Dedifferentiated amniotic fluid mesenchymal stem cell (primary cell): ENCODE results near the gene ARHGAP44.

ENCODE experiments used
- DNase-seq: peaks from one replicate; pipeline ENCODE4 v3.0.0-alpha.2; 2016; ENCODE audit errors: extremely low spot score

The ARHGAP44 gene

DNA sequence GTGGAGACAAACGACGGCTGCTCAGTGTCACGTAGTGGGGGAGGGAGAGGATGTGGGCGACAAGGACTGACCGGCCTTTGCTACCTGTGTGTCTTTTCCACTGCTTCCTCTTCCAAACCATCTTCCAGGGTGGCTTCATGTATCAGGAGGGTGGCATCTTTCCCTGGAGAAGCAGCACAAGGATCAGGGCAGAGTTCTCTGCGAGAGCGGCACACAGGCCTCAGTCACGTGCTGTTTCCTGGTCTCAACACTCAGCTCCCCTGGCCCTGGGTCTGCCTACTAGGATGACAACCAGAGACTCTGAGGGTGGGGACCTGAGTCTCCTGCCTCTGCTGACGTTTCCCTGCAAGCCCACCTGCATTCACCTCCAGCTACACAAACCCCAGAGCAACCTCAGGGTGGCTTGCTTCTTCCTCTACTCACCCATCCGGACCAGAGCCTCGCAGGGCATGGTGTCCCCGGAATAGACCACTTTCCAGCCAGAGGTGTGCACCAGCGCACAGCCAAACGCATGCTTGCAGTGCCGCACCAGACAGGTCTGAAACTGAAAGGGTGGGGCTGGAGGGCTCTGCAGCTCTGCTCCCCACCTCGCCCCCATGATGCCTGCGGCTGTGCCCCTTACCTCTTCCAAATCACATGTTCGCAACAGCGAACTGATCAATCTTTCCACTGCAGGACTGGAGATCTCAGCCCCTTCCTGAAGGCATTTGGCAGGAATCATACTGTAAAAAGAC is 205.2 kb downstream of the ARHGAP44 start:
- DNase-seq: no peak

DNA sequence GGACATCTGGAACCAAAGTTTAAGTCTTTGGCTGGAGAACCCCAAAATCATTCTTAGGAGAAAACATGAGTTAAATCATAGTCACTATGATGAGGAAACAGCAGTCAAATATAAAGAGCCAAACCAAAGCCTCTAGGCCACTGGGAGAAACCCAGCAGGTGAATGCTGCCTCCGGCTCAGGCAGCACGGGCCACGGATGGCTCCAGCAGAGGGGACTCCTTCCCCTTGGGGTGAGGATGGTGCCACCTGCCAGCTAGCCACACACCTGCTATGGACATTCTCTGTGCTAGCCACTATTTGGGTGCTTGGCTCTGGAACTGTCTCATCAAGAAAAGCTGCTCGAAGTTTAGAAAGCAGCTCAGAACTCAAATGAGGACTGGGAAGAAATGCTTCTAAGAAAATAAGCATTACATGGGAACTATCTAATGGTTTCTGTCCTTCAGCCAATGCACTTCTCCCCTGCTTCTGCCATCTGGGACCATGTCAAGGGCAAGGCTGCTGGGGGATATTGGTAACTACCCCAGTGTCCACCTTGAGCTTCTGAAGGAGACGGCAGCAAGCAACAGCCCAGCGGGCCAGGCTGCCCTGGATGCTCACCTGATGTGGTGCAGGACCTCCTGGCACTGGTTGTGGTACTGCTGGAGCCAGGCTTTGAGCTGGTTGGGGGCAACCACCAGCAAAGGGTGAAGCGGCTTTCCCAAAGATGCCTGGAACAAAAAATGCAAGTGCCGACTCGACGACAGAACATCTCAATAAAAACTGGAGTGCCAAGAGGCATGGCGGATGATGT is 206.0 kb downstream of the ARHGAP44 start:
- no peak for DNase-seq

DNA sequence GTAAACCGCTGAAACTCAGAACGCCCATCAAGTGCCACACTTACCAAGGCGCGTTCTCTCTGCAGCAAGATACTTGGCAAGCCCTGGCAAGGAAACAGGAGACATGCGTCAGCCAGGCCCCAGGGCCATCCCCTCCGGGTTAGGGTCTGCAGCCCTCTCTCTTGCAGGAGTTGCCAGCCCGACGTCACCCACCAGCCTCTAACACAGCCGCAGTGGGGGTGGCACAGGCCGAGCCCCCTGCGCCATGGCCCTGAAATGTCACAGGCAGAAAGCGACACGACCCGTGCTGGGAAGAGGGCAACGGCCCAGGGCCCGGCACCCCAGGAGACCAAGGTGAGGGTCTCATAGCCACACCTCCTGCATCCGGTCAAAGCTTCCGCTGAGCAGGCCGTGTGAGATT is 206.6 kb downstream of the ARHGAP44 start:
- DNase-seq: no peak

DNA sequence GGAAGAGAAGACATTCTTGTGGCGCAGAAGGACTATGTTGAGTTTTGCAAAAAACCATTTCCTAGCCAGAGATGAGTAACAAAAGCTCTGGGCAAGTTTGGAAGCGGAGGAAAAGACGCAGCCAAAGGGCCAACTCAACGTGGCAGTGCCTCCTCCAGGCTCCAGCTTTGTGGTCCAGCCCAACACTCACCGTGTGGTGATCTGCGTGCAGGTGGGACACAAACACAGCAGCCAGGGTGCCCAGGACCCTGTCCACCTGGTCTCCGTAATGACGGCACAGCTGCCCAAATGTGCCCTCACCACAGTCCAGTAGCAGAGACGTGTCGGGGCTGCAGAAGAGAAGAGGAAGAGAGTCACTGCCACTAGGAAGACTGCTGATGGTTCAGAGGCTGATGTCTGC is 207.1 kb downstream of the ARHGAP44 start:
- DNase-seq: no peak

- DNase-seq: no peak
These were observed 207.6 kb downstream of the ARHGAP44 start for GRCh38 chr17:12996941-12997340.

DNA sequence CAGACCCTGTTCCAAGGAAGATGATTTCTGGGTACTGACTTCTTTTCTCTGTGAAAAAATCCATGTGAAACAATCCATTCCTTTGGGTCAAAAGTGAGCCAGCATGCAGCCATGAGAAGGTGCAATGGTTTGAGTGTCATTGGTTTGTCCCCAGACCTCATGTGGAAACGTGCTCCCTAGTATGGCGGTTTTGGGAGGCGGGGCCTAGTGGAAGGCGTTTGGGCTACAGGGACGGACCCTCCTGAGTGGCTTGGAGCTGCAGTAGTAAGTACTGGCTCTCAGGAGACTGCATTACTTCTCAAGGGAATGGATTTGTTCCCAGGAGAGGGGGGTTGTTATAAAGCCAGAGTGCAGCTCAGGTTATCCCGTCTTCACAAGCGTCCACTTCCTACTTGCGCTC is 209.2 kb downstream of the ARHGAP44 start:
- DNase-seq: no peak

DNA sequence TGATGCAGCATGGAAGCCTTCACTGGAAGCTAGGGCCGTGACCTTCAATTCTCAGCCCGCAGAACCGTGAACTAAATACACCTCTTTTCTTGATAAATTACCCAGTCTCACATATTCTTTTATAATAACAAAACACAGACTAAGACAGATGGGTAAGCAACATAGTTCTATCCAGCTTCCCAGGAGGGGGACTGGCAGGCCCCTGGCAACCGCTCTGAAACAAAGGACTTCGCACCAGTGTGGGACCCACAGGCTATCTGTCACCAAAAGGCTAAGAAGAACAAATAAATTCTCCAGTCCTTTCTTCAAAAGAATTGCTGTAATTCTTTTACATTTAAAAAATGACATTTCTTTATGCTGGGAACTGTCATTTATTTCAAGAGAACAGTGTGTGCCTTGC is 209.6 kb downstream of the ARHGAP44 start:
- no peak for DNase-seq

- DNase-seq: no peak
These were observed 211.3 kb downstream of the ARHGAP44 start for GRCh38 chr17:13000561-13000960.

DNA sequence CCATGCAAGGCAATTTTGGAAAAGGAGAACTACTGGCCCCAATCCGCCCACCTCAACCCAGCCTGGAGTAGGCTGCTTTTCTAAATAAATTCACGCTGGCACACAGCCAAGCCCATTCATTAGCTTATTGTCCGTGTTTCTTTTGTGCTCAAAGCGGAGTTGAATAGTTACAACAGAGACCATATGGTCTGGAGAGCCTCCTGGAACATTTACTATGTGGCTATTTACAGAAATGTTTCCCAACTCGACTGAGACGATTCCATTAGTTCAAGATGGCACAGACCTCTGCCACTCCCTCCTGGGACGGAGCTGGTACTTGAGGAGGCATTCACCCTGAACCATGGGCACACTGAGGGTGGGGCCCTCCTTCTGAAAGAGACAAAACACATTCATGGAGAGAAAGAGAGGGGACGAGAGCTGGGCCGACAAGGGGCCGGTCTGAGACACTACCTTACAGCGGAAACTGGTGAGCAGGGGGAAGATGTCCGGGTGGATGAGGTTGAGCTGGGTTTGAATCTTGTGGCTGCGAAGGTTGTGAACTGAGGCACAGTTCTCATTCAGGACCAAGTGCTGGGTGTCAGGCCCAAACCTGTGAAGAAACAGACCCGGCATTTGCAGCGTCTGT is 212.8 kb downstream of the ARHGAP44 start:
- DNase-seq: no peak

- peak; percentile 62 for DNase-seq
These were observed 213.6 kb downstream of the ARHGAP44 start for GRCh38 chr17:13002761-13003453.

GRCh38 chr17:13003454-13003851 is 214.2 kb downstream of the ARHGAP44 start:
- no peak for DNase-seq

DNA sequence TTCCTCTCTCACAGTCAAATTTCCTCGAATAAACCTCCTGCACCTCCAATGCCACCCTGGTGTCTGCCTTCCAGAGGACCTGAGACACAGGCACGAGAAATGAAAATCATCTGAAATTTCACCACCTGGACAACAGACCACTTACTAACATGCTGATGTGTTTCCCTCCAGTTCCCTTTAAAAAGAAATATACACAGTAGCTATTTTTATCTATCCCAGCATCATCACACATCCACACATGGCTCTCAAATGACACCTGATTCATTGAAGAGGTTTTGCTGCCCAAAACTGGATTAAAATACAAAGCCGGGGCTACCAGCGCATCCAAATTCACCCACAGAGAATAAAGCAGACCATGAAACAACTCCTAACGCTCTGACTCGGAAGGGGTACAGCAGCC is 214.6 kb downstream of the ARHGAP44 start:
- no peak for DNase-seq

GRCh38 chr17:13004336-13004735 is 215.0 kb downstream of the ARHGAP44 start:
- DNase-seq: no peak

GRCh38 chr17:13005530-13005929 is 216.2 kb downstream of the ARHGAP44 start:
- no peak for DNase-seq

DNA sequence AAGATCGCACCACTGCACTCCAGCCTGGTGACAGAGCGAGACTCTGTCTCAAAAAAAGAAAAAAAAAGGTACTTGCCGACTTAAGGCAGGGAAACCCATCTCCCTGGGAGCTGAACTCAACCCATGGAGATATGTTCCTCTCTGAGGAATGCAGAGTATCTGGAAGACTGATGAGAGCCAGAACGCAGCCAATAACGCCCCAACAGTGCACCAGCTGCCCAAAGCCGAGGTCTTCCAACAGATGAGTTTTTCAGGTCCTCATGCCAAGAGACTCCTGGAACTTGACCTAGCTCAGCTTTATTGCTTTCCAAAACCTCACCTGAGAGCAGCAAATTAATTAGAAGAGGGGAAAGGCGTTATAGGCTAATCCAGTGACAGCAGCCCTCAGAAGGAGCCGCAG is 219.2 kb downstream of the ARHGAP44 start:
- no peak for DNase-seq

DNA sequence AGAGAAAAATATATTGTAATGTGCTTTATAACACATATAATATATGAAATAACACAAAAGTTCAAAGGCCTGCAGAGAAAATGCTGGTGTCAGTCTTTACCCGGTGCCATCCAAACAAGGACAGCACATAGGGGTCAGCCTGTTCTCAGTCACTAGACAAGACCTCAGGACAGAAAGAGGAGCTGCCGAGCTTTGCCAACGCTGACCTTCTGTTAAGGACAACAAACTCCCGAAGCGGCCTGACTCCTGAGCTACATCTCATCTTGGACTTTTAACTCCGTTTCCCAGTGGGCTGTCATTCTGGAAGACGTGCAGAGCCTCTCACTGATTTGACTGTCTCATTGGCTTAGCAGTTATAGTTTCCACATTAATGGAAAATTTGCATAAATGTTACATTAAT is 221.7 kb downstream of the ARHGAP44 start:
- no peak for DNase-seq

DNA sequence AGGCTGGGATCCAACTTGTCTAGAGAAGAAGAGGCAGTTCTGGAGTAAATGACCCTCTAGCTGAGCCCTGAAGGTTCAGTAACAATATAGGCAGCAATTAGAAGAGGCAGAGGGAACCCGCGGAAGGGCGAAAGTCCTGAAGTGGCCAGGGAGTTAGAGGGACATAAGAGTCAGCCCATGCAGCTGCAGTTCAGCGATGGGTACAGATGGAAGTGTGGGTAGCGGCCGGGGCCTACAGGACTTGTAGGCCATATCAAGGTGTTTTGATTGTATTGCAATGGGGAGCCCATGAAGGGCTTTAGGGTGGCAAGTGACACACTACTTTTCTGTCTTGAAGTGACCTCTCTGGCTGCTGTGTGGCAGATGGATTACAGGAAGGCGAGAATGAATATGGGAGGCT is 225.5 kb downstream of the ARHGAP44 start:
- no peak for DNase-seq

- peak; percentile 15 for DNase-seq
These were observed 227.8 kb downstream of the ARHGAP44 start for GRCh38 chr17:13016881-13017654.

GRCh38 chr17:13017655-13018459 is 228.6 kb downstream of the ARHGAP44 start, which contains the start of gene ELAC2:
ELAC2 (minus strand) TSS chr17:13018027; CDS start chr17:13017947, 80 bp downstream.
- DNase-seq: peak; percentile 99

GRCh38 chr17:13024016-13024415 is 234.7 kb downstream of the ARHGAP44 start:
- DNase-seq: no peak
